CD4-positive, alpha-beta T cell treated with Interleukin-17A for 4 hours (primary cell): ENCODE results near the gene VWA3A.
"Not testable (repeated sequence)": the region's sequence is repeated elsewhere in the genome, so short reads cannot be mapped to it uniquely, and the experiment has no call there.

Source experiments
- DNase-seq: peaks from one replicate; pipeline ENCODE4 v3.0.0-alpha.2; 2020; ENCODE audit warnings: mixed read lengths

The VWA3A gene, protein sequence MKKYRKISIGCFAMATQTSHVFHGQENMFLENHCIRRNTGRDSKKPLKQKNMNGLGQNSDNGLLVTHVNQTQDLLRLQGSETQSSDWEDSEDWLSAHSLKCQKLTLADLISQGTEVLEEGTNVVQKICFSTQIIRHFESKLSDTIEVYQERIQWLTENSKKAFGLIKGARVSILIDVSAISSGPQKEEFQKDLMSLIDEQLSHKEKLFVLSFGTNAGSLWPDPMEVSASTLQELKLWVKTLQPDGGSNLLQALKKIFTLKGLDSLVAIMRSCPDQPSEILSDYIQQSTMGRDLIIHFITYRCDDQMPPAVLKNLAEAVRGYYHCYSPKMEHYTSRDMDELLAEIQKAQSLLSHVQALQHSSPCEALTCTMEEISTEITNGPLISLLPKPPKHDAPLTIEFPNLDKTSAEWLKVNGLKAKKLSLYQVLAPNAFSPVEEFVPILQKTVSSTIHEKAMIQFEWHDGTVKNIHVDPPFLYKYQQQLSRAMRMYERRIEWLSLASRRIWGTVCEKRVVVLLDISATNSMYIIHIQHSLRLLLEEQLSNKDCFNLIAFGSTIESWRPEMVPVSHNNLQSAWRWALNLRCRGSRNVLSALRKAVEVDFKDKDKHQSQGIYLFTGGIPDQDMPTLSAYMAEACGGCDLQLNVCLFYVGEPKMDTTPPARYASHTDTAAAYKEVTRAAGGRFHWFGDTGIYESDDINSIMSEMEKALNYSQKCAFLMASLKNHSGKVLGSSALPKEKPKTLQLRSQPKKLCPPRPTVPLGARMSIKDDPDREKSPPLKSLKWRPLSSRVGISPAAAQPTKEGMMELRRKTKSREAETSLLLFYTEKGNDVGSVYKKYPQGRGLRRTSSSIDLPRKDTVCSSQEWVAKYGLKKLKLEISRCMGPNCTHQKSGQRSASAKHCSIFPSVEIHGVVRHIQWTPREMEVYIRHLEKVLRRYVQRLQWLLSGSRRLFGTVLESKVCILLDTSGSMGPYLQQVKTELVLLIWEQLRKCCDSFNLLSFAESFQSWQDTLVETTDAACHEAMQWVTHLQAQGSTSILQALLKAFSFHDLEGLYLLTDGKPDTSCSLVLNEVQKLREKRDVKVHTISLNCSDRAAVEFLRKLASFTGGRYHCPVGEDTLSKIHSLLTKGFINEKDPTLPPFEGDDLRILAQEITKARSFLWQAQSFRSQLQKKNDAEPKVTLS

DNA sequence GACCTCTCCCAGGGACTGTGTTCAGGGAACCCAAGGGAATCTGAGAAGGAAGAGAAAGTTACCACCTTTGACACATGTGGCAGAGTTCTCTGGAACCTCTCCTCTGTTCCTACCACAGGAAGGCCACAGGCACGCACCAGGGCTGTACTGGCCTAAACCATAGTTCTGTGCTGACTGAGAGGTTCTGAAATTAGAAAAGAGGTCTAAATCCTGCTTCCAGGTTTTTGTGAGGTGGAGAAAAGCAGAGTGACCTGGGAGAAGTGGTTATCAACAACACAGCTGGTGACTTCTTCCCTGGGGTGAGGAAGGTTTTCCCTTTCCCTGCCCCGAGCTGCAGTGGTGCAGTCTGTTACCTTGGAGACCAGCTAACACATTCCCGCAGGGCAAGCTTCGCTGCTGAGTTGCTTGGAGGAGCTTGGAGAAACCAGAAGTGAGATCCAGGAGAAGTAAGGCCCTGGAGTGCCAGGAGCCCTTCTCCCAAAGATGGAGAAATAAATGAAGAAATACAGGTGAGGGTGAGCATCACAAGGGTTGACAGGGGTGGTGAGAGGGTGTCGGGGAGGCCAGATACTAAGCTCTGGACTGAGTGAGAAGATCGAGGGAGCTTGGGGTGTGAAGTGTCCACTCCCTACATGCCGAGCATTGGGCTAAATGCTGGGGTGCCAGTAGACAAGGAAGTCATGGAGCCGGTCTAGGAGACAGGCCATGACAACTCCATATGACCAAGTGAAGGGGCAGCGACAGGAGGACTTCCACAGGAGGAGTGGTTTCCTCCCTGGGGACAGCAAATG lies at the start of gene VWA3A:
TSS of gene VWA3A (plus strand) at position 399 of the 791 bp plus-strand sequence. CDS start at position 496, 97 bp downstream.
- no peak for DNase-seq

DNA sequence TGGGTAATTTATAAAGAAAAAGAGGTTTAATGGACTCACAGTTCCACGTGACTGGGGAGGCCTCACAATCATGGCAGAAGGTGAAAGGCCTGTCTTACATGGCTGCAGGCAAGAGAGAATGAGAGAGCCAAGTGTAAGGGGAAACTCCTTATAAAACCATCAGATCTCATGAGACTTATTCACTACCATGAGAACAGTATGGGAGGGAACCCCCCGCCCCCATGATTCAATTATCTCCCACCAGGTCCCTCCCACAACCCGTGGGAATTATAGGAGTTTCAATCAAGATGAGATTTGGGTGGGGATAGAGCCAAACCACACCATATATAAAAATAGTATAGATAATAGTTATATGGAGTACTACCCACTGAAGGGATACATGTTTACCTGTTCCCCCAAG lies 48.5 kb upstream of the VWA3A start:
- not testable (repeated sequence) for DNase-seq

DNA sequence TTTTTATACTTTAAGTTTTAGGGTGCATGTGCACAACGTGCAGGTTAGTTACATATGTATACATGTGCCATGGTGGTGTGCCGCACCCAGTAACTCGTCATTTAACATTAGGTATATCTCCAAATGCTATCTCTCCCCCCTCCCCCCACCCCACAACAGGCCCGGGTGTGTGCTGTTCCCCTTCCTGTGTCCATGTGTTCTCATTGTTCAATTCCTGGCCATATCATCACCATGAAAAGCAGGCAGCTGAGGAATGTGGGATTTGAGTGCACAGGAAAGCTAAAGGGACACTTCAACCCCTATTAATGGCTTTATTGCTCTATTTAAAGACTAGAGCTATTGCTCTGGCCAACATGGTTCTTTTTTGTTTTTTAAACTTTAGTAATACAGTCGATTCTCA lies 46.5 kb upstream of the VWA3A start:
- not testable (repeated sequence) for DNase-seq

DNA sequence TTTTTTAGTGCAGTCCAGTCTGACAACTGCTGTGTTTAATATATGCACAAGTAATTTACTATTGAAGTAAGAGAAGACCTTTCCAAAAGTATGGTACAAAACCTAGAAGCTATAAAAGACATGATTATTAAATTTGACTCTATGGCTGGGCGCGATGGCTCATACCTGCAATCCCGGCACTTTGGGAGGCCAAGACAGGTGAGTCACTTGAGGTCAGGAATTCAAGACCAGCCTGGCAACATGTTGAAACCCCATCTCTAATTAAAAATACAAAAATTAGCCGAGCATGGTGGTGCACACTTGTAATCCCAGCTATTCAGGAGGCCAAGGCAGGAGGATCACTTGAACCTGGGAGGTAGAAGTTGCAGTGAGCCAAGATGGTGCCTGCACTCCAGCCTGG lies 41.4 kb upstream of the VWA3A start:
- DNase-seq = no peak

DNA sequence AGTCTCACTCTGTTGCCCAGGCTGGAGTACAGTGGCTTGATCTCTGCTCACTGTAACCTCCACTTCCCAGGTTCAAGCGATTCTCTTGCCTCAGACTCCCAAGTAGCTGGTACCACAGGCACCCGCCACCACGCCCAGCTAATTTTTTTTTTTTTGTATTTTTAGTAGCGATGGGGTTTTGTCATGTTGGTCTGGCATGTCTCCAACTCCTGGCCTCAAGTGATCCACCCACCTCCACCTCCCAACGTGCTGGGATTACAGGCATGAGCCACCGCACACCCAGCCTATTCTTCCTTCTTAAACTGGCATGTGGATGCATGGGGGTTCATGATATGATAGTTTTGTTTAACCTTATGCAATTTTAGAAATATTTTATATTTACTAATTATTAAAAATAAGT lies 39.4 kb upstream of the VWA3A start:
- no peak for DNase-seq

DNA sequence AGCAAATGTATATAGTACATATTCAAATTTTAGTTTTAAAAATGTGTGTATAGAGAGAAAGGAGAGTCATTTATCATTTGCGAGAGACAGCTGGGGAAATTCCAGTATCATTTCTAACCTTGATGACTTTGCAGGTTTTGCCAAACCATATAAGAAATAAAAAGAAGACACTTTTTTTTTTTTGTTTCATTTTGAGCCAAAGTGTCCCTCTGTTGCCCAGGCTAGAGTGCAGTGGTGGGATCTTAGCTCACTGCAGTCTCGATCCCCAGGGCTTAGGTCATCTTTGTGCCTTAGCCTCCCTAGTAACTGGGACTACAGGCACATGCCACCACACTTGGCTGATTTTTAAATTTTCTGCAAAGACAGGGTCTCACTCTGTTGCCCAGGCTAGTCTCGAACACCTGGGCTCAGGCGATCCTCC lies 38.4 kb upstream of the VWA3A start:
- DNase-seq = no peak

DNA sequence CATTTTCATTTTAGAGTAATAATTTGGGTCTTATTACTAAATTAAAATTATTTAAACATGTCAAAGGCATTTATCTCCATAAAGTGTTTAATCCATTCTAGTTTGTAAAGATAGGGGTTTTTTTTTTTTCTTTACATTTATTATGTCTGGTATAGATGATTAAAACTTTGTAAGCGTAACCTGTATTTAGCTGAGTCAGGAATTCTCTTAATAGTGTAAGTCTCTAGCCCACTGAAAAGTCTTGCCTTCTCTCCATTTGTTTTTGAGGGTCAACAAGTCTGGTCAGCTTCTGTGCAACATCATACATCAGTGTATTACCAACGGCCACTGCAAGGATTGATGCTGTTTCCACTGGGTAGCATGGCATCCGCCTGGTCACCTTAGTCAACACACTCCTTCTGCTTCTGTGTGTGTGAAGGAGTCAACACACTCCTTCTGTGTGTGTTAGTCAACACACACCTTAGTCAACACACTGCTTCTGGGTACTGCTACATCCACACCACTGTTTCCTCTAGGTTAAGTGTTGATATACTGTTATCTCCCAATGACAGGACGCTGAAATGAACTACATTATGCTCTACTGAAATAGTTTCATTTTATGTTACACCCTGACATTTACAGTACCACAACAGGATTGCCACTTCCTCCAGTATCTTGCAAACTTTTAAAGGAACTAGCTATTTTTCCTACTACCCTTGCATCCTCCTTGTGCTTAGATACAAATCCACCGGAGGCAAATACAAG lies 37.3 kb upstream of the VWA3A start:
- no peak for DNase-seq

DNA sequence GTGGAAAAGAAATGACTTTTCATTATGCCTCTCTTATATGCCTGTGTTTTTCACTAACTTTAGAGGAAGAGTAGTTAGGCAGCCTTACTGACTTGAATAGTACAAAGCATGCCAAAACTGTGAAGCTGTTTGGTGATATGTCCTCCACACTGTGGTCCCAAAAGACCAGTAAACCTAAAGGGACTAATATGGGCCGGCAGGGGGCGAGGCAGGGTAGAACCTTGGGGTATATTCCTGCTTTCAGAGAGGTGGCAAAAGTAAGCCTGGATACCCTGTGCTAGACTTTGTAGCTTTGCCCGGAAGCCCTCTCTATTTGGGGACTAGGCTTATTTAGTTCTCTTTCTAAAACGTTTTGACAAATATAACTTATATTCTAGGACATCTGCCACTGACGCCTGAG lies 36.5 kb upstream of the VWA3A start:
- DNase-seq = no peak

DNA sequence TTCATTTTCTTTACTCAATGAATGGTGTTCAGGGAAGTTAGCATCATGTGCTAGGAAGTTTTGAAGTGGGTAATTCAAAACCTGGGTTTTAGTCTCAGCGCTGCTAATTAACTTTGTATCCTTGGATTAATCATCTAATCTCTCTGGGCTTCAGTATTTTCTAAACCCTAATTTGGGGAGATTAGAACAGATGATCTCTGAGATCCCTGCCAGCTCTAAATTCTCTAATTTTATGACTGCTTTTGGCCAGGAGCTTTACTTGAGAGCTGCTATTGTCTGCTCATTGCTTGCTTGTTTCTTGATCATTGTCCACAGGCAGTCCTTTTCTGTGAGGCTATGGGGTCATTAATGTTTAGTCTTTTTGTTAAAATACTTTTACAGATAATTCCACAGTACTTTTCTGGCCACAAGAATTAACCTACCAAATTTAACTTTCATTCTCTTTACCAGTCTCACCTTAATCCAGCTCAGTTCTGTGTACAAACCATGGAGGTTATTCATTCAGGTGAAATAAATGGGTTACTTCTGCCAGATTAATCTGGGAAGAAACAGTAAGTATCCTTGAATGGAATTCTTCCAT lies 28.4 kb upstream of the VWA3A start:
- DNase-seq = no peak

DNA sequence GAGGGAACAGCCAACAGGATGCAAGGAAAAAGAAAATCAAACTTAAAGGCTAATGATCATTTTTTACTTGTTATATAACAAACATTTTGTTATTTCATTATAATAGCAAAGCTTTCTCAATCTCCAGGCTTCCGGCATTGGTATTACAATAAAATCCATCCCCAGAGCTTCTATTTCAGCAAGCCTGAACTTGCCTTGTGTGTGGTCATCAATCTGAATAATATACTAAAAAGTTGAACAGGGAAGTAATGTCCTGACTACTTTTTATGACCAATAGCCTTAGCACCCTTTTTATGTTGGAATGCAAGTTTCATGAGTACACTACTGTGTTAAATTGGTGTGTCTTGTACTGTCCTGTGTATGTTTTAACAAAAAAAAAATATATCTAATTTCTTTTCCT lies 27.1 kb upstream of the VWA3A start:
- no peak for DNase-seq

DNA sequence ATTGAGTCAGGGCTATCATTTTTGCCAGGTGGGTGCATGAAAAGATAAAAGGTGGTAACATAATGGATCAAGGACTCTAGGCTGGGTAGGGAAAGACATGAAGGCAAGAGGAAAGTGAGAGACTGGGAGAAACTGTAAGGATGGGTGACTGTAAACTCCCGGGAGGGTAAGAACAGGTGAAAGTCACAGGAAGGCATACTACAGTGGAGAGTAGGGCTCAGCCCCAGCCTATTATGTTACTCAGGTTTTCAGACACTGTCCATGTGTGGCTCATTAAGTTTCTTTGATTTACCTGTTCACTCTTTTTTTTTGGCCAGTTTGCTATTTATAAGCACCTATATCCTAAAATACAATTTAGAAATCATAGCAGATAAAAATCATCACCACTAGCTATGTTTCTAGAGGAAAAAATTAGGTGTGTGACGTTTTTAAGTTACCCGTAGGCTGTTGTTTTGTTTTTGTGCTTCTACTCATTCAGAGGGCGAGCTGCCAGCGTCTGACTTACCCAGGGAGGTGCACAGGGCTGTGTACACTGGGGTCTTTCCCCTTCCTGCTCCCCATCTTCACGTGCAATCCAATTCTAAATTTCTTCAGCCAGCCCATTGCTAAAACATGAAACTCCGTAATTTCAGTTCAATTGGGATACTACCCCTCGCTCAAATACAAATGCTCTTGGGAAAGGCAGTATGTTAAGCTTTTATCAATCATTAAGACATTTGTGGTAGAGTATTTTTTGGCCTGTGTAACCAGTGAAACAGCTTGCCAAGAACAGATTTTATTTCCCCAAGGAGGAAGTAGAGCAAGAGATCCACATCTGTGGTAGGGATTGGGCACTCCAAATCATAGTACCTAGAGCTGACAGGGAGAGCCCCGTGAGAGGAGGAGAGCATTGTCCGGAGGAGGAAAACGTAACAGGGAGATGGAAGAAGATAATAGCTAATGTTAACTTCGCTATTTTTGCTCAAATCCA lies 21.7 kb upstream of the VWA3A start:
- DNase-seq = no peak

DNA sequence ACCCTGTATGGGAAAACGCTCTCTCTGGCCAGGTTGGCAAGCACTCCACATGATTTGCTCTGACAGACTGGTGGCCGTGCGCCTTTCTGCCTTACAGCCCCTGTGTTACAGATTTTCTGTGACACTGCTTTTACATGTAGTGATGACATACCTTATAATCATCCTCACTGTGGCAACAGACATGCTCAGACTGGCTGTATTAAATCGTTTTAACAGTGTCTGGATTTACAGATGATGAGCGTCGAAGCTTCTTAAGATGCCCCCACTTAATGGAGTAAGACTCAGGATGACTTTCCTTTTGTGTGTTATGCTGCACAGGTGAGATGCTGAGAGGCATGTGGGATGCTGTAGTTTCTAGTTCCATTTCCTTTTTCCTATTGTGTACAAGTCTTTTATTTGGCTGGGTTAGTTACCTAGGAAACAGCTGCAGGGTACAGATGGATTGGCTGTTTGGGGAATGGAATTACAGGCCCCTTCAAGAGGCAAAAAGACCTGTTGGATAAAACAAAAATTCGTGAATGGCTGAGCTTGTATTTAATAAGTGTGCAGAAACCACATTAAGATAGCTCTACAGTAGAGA lies 20.9 kb upstream of the VWA3A start:
- DNase-seq = no peak

DNA sequence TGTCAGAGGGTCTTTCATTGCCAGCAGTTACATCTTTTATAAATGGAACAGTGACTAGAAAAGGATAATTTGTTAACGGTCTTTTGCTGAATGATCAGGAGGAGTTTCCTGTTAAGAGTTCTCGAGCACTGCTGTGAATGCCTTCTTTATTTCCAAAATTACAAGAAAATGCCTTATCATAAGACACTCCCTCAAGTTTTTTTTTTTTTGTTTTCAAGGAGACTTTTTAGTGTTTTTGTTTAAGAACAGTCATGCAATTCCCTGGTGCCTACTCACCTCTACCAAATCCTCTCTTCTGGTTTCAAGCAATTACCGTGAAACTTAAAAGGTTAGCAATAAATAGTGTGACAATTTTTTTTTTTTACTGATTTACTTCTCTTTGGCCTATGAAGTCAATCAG lies 19.0 kb upstream of the VWA3A start:
- no peak for DNase-seq

DNA sequence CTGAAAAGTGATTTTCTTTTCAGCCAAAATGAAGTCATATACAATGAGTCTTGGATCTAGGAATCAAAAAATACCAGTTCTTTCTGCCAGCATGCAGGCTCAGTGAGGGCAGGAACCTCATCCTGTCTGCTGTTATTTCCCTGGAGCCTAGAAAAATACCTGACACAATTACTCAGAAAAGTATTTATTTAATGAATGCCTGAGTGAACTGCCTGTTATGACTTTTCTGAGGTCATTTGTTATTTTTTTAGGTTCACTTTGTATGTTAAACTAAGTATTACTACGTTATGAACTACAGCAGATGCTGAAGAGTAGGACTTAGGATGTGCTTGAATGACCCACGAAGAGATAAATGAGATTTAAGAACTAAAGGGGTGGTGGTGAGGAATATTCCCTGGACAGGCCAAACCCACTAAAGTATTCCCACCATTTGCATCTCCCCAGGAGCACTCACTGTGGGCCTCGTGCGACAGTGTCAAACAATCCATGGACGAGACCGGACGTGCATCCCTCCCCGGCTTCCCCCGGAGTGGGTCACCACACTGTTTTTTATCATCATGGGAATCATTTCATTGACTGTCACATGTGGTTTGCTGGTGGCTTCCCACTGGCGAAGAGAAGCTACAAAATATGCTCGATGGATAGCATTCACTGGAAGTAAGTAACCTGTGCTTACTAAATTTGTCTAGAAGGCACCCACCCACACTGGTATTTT lies 17.1 kb upstream of the VWA3A start:
- no peak for DNase-seq

DNA sequence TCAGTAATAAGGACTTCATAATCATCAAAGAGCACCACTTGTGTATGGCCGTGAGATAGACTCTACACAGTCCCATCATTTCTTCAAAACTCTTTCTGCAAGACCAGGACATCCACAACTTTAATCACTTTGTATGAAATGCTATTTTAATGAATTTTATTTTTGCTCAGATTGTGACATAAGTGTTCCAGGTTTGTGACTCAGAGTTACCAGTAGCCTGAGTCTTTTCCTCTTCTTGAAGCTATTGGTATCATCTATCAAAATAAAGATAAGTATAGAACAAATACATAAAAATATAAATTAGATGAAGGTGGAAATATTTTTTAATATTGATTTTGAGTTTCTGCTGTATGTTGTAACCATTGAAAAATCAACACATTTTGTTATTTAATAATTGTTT lies 16.6 kb upstream of the VWA3A start:
- no peak for DNase-seq

DNA sequence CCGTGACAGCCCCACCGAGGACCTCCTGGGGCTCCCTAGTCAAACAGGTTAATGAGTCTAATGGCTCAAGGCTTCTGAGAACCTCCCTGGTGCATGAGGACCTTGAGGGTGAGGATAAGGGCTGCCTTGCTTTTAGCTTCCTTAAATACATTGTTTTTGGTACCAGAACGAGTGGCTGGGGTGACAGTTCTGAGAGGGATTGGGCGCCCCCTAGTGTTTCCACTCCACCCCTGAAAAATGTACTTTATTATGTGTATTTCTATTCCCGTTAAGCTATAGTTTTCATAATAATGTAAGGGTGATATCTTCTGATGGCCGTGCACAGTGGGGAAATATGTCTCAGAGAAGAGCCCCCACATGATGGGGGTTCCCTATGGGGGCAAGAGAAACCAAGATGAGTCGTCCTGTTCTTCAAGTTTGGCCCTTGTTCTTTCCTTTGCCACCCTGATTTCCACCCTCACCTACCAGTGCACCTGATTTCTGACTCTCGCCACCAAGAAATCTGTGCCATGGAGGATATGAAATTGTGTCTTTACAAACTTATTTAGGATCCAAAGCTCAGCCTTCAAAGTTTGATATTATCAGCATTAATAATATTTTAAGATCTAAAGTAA lies 14.5 kb upstream of the VWA3A start:
- peak; percentile 80 for DNase-seq

DNA sequence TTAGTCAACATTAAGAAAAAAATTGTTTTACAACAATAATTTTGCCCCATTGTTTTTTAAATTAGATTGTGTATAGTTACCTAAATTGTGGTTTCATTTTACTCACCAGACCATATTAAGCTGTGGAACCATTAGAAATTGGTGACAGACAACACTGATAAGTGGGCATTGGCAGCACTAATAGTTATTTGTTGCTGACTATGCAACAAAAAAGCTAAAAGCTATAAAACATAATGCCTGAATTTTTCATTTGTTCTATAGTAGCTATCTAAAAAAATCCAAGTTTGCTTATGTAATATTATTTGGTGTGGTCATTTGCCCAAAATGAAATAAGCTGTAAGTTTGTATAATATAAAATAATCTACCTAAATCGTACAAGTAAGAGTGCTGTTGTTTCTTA lies 13.7 kb upstream of the VWA3A start:
- no peak for DNase-seq

DNA sequence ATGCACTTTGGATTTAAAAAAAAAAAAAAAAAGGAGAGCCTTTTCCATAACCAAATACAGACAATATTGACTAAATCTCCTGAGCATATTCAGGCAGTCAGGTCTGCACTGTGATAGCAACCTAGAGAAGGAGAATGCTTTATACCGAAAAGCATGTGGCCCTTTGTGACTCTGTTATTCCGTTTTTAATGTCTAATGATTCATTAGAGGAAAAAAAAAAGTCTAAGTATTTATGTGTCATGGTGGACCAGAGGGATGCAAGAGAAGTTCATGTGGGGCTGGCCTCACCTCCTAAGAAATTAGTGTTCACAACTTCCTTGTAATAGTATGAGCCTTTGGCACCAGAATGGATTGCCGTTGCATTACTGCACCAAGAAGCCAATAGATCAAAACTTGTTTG lies 11.3 kb upstream of the VWA3A start:
- no peak for DNase-seq

DNA sequence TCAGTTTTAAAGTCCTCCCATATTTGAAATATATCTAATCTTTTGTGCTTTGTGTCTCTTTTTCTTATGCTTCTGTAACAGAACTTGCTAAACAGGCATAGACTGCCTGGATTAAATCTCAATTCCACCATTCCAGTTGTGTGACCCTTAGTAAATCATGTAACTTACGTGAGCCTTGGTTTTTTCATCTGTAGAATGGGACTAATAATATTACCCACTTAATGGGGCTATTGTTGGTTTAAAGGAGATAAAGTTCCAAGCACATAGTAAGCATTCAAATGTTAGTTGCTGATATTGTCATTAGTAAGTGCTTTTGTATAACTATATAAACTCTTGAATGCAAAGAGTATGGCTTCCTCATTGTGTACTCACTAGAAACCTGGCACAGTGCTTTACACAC lies 5.9 kb upstream of the VWA3A start:
- no peak for DNase-seq
